Cardiac muscle cell (in vitro differentiated cells and primary cell): Measurements from ENCODE around the gene TEX14. TPM values are rescaled to one million over a fixed set of nuclear protein-coding genes. Genes with fewer than 3 reads are reported as not detected.
"Not testable (repeated sequence)": the region's sequence is repeated elsewhere in the genome, so short reads cannot be mapped to it uniquely, and the experiment has no call there.

Source experiments
- DNase-seq, 2 donors: peaks; one replicate each; pipeline versions ENCODE4 v3.0.0 to v3.0.0-alpha.2; 2010 to 2017; ENCODE audit warnings: low read depth in 1 of 2, low spot score in 1 of 2
- H3K27ac ChIP-seq: fragments of 200-600 bp; sonication (generic); 2 replicates; pipeline ENCODE4 v1.5.1; 2016
- H3K27me3 ChIP-seq: fragments of 200-600 bp; sonication (generic); 2 replicates; pipeline ENCODE4 v1.6.0; 2016; ENCODE audit warnings: control low read depth
- H3K36me3 ChIP-seq: fragments of 200-600 bp; sonication (generic); 2 replicates; pipeline ENCODE4 v1.5.1; 2016; ENCODE audit warnings: control low read depth
- H3K4me1 ChIP-seq: fragments of 200-600 bp; sonication (generic); 2 replicates; pipeline ENCODE4 v1.8.1; 2017; ENCODE audit warnings: low read depth, mild to moderate bottlenecking, mixed run types
- H3K4me3 ChIP-seq: fragments of 200-600 bp; sonication (generic); 2 replicates; pipeline ENCODE4 v1.5.1; 2016; ENCODE audit warnings: mild to moderate bottlenecking
- H3K9me3 ChIP-seq: fragments of 200-600 bp; sonication (generic); 2 replicates; pipeline ENCODE4 v1.5.1; 2017; ENCODE audit warnings: low read depth, mild to moderate bottlenecking, control low read depth
- polyA plus RNA-seq: library from polyadenylated mRNA; unstranded; fragments of >200 nt; fragmentation: Nextera tagmentation; extraction: Ambion mirVana; gene quantifications from 2 replicates; pipeline ENCODE4 v1.2.1, GENCODE V29; 2016
- total RNA-seq: library from RNA; depleted of rRNA; stranded (reverse); fragments of >200 nt; gene quantifications from 2 replicates; pipeline ENCODE4 v1.2.3, GENCODE V29; 2016
- TF ChIP-seq, protein P1 (sequence below): IDR thresholded peaks from 2 replicates; pipeline ENCODE4 v1.5.1; 2012; ENCODE audit warnings: low read depth, mild to moderate bottlenecking, low read length

TEX14 gene
- total and polyA plus RNA-seq, 2 experiments from 2014 or later = 0.32 to 0.60 TPM

DNA sequence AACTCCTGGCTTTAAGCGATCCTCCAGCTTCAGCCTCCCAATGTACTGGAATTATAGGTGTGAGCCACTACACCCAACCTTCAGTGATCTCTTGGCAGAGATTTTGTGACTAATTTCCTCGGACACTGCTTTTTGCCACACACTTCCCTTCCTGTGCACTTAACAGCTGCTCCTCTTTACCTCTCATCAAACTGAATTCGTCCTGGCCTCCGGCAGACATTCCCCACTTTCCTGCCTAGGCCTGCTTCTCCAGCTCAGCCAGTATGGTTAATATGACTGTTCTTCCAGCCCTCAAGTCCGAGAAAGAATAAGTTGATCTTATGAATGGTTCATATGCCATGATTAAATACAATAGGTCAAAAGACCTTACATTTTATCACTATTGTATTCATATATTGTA lies 108.4 kb downstream of the TEX14 start:
- Histone ChIP-seq H3K4me3 (no peak overlapping the region), H3K27ac (no peak overlapping the region), H3K9me3 (no peaks in the 10 kb centered on the region), H3K4me1 (no peaks in the 10 kb centered on the region), H3K36me3 (no peaks in the 10 kb centered on the region), H3K27me3 (peaks cover 2% of the 10 kb centered on the region)
- DNase-seq = no peak
- TF ChIP-seq, protein P1, sequence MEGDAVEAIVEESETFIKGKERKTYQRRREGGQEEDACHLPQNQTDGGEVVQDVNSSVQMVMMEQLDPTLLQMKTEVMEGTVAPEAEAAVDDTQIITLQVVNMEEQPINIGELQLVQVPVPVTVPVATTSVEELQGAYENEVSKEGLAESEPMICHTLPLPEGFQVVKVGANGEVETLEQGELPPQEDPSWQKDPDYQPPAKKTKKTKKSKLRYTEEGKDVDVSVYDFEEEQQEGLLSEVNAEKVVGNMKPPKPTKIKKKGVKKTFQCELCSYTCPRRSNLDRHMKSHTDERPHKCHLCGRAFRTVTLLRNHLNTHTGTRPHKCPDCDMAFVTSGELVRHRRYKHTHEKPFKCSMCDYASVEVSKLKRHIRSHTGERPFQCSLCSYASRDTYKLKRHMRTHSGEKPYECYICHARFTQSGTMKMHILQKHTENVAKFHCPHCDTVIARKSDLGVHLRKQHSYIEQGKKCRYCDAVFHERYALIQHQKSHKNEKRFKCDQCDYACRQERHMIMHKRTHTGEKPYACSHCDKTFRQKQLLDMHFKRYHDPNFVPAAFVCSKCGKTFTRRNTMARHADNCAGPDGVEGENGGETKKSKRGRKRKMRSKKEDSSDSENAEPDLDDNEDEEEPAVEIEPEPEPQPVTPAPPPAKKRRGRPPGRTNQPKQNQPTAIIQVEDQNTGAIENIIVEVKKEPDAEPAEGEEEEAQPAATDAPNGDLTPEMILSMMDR = no peak

DNA sequence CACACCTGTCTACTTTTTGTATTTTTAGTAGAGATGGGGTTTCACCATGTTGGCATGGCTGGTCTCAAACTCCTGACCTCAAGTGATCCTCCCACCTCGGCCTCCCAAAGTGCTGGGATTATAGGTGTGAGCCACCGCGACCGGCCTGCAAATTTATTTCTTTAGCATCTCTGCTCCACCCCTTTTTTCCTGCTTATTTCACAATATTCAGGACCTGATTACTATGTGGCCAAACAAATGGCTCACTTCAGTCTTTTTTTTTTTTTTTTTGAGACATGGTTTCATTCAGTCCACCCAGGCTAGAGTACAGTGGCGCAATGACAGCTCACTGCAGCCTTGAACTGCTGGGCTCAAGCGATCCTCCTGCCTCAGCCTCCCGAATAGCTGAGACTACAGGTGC lies 109.1 kb downstream of the TEX14 start:
- not testable (repeated sequence) for DNase-seq, H3K27me3 ChIP-seq, H3K9me3 ChIP-seq, H3K4me1 ChIP-seq, H3K4me3 ChIP-seq, H3K27ac ChIP-seq, H3K36me3 ChIP-seq

DNA sequence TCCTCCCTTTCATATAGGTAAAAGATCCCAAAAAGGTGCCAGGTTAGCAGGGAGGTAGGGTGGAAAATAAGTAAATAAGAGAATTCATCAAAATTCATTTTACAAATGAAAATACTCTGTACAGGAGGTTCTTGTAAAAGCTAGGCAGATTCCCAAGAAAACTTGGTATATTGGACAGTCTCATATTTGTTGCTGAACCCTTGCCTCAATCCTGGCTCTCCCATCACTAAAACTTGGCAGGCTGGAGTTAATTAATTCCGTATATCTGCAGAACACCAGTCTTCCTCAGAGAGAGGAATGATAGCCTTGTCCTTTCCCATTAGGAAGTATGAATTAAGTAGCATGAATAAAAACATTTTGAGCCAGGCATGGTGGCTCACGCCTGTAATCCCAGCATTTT lies 111.2 kb downstream of the TEX14 start:
- no peaks in the 10 kb centered on the region for H3K36me3 ChIP-seq
- no peak overlapping the region for H3K27ac ChIP-seq
- H3K4me3 ChIP-seq = no peak overlapping the region
- DNase-seq = no peak
- no peaks in the 10 kb centered on the region for H3K9me3 ChIP-seq
- H3K4me1 ChIP-seq = no peaks in the 10 kb centered on the region
- peaks cover 2% of the 10 kb centered on the region for H3K27me3 ChIP-seq
- TF ChIP-seq, protein P1 = no peak

DNA sequence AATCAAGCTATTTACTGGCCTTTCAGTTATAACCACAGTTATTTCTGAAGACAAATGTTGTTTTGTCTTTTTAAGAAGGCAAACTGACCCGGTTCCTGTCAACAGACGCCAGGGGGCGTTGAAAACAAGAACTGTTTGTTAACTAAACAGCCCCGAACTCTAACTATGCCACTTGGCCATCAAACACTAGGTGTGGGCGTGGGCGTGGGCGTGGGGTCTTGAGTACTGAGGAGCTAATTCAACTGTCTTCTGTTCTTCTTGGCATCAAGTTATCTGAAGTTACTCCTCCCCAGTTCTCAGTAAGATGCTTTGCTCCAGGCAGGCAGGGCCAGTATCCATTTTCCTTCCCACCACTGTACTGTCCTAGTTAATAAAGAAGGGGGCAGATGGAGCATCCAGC lies 114.1 kb downstream of the TEX14 start:
- no peak overlapping the region for H3K27ac ChIP-seq

DNA sequence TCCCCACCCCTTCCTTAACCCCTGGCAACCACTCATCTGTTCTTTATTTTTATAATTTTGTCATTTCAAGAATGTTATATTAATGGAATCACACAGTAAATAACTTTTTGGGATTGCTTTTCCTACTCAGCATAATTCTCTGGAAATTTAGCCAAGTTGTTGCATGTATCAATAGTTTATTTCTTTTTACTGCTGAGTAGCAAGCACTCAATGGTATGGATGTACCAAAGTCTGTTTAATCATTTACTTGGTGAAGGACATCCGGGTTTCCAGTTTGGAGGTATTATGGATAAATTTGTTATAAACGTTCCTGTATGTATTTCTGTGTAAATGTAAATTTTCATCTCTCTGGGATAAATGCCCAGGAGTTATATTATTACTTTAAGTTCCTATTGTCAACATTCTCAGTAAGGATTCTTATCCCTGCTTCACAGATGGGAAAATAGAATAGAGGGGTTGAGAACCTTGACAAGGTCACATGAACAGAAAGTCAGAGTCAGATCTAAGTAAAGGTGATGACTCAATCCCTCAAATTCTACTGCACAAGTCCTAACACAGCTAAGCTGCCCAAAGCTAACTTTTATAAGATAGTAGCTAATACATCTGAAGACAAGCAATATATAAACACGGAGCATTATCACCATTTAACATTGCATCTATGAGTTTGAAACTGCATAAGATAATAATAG lies 115.0 kb downstream of the TEX14 start:
- TF ChIP-seq, protein P1 = no peak
- H3K9me3 ChIP-seq = no peaks in the 10 kb centered on the region
- DNase-seq = no peak

More for the DNA sequence above, 114.1 kb downstream of the TEX14 start:
- Histone ChIP-seq H3K4me1 (no peaks in the 10 kb centered on the region), H3K27me3 (no peaks in the 10 kb centered on the region), H3K9me3 (no peaks in the 10 kb centered on the region), H3K36me3 (no peaks in the 10 kb centered on the region), H3K4me3 (no peak overlapping the region)
- TF ChIP-seq, protein P1 = peak; percentile 81
- DNase-seq = peak; percentile 71 to 79

DNA sequence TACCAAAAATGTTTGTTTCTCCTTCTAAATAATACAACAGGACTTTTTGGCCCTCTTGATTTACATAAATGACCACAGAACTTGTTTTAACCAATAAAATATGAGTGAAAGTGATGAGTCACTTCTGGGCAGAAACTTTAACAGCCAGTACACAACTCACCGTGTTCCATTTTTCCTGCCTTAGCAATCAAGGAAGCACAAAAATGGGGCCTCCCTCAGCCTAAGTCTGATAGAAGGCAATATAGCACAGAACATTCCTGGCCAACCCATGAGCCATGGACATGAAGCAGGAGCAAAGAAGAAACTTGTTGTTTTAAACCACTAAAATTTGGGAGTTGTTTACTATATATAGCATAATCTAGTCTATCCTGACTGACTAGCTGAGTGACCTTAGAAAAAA lies 116.3 kb downstream of the TEX14 start:
- TF ChIP-seq, protein P1 = no peak
- H3K36me3 ChIP-seq = no peaks in the 10 kb centered on the region
- no peak overlapping the region for H3K4me3 ChIP-seq
- H3K27me3 ChIP-seq = no peaks in the 10 kb centered on the region
- H3K4me1 ChIP-seq = no peaks in the 10 kb centered on the region
- H3K27ac ChIP-seq = no peak overlapping the region
- no peaks in the 10 kb centered on the region for H3K9me3 ChIP-seq
- peak in 1 of 2 donors; percentile 74 for DNase-seq

More for the DNA sequence above, 115.0 kb downstream of the TEX14 start:
- Histone ChIP-seq H3K4me3 (no peak overlapping the region), H3K4me1 (no peaks in the 10 kb centered on the region), H3K27me3 (no peaks in the 10 kb centered on the region), H3K27ac (no peak overlapping the region), H3K36me3 (no peaks in the 10 kb centered on the region)
